ENCODE results near the gene C1orf87.

Gene C1orf87

DNA sequence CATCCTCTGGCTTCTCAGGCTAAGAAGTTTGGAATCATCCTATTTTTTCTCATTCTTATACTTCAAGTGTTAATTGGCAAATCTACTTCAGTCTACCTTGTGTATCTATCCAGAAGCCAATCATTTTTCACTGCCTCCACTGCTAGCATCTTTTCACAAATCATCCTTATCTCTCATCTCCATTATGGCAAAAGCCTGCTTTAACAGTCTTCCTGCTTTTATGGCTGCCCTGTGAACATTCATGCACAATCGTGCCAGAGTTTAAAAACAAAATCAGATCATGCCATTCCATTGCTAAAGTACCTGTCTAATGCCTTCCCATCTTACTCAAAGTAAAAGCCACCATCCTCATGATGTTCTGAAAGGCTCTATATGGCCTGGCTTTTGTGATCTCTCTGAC is 127.8 kb downstream of the C1orf87 start:
- DNase-seq = no peak
